ENCODE measurements around the gene EEF1G.
"Not testable (repeated sequence)": the region's sequence is repeated elsewhere in the genome, so short reads cannot be mapped to it uniquely, and the experiment has no call there.

Gene EEF1G

GRCh38 chr11:62577046-62577714 lies 3.5 kb upstream of the EEF1G start:
- no peak for DNase-seq (ENCODE audit: low read depth)

- no peak for DNase-seq (ENCODE audit: low read depth)
These were observed 2.1 kb upstream of the EEF1G start for GRCh38 chr11:62575837-62576236.

DNA sequence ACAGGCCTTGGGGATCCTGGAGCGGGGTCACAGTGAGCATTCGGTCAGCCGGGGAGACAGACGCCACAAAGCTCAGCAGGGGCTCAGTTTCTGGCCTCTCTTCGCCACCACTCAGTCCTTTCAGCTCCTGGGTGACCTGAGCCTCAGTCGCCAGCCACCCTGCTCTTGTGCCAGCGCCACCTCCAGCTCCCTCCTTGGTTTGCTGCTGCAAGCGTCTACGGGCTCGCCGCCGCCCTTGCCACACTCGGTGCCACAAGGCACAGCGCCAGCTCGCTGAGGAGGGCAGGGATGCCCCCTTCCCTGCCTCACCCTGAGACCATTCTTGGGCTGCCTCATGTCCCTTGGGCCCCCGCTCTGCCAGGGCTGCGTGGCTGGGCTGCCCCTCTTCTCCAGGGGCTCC lies 1.5 kb upstream of the EEF1G start:
- no peak for DNase-seq (ENCODE audit: low read depth)

GRCh38 chr11:62574363-62575071 lies 826 bp upstream of the EEF1G start:
- DNase-seq (ENCODE audit: low read depth) = no peak

GRCh38 chr11:62573006-62573591 lies 592 bp downstream of the EEF1G start:
- no peak for DNase-seq (ENCODE audit: low read depth)

- DNase-seq (ENCODE audit: low read depth) = no peak
These were observed 1.3 kb downstream of the EEF1G start for GRCh38 chr11:62572431-62572830.

DNA sequence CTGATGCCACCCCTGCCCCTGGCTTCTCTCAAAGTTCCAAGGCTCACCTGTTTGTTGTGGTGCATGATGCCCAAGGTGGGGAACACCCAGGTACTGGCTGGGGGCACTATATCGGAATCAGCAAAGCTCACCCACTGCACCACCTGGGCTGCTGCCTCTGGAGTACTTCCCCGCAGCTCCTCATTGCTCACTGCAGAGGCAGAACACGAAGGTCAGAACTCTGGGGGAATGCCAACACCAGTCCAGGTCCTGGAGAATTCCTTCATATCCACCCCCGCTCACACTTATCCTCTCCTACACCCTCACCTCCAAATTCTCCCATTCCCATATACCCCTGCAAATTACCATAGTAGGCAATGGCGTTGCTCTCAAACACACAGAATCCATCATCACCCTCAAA lies 2.2 kb downstream of the EEF1G start:
- DNase-seq (ENCODE audit: low read depth) = not testable (repeated sequence)

GRCh38 chr11:62570903-62571302 lies 2.8 kb downstream of the EEF1G start:
- DNase-seq (ENCODE audit: low read depth) = not testable (repeated sequence)

DNA sequence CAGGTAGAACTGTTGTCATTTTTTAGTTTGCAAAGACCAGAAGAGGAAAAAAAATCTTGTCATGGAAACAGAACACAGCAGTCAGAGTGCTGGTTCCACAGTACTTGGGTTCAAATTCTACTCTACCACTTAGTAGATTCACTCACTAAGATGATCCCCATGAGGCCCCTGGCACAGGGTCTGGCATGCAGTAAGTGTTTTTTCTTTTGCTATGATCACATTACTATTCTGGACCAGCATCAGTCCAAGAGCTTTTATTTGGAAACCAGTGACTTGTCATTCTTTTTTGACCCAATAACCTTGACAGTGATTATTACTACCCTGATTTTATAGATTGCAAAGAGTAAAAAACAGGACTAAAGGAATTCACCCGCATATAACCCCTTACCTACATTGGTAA lies 4.1 kb downstream of the EEF1G start:
- no peak for DNase-seq (ENCODE audit: low read depth)

DNA sequence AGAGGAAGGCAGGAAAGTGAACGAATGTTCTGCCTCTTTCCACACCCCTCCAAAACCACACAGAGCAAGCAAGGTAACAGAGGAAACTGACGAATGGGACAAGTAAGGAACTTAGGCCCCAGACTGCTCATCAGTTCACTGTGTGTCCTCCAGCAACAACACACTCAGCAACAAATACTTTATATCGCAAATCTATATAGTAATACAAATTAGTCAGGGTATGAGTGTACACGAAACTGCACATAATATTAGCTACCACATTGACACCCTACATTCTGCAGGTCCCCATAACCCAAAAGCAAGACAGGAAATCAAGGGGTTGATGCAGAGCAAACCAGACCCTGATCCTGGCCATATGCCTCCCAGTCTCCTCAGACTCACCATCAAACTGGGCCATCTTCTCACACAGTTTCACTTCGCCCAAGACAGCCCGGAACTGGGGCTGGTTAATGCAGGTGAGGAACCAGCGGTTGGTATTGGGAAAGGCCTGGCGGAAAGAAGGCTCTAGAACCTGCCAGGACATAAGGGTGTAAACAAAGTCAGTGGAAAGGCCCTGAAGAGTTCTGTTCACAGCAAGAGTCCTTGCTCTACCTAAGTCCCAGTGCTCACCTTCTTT lies 6.6 kb downstream of the EEF1G start:
- DNase-seq (ENCODE audit: low read depth) = no peak

GRCh38 chr11:62566247-62566646 lies 7.4 kb downstream of the EEF1G start:
- no peak for DNase-seq (ENCODE audit: low read depth)

GRCh38 chr11:62565100-62565802 lies 8.4 kb downstream of the EEF1G start:
- DNase-seq (ENCODE audit: low read depth) = no peak

GRCh38 chr11:62561677-62562230 lies 11.9 kb downstream of the EEF1G start:
- not testable (repeated sequence) for DNase-seq (ENCODE audit: low read depth)

GRCh38 chr11:62560566-62561103 lies 13.1 kb downstream of the EEF1G start:
- DNase-seq (ENCODE audit: low read depth) = peak; percentile 80

- not testable (repeated sequence) for DNase-seq (ENCODE audit: low read depth)
These were observed 14.1 kb downstream of the EEF1G start for GRCh38 chr11:62559626-62560025.

DNA sequence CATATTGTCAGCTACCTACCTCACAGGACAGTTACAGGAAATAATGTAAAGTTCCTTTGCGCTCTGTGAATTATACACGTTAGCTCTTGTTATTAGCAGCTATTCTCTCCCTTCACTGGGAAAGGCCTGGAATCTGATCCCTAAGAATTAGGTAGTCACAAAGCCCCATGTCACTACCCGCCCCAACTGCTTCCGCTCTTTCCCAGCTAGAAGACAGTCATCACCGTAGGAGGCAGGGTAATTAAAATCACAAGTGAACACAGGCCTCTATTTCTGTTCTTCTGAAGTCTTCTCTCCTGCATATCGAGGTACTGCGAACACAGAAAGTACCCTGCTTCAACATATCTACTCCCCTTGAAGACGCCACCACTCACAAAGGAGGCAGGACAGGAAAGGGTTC lies 14.5 kb downstream of the EEF1G start:
- DNase-seq (ENCODE audit: low read depth) = no peak

DNA sequence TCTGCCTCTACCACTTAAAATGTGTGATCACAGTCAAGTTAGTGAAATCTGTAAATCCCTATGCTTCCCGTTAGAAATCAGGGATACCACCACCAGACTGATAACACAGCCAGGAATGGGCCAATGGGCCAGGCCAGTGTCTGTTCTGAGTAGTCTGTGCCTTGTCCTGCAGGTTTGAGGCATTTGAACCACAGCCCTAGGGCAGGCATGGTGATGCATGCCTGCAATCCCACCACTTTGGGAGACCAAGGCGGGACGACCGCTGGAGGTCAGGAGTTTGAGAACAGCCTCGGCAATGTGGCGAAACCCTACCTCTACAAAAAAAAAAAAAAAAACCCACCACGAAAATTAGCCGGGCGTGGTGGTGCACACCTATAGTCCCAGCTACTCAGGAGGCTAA lies 15.0 kb downstream of the EEF1G start:
- DNase-seq (ENCODE audit: low read depth) = no peak

GRCh38 chr11:62556875-62557631 lies 16.6 kb downstream of the EEF1G start:
- DNase-seq (ENCODE audit: low read depth) = no peak

DNA sequence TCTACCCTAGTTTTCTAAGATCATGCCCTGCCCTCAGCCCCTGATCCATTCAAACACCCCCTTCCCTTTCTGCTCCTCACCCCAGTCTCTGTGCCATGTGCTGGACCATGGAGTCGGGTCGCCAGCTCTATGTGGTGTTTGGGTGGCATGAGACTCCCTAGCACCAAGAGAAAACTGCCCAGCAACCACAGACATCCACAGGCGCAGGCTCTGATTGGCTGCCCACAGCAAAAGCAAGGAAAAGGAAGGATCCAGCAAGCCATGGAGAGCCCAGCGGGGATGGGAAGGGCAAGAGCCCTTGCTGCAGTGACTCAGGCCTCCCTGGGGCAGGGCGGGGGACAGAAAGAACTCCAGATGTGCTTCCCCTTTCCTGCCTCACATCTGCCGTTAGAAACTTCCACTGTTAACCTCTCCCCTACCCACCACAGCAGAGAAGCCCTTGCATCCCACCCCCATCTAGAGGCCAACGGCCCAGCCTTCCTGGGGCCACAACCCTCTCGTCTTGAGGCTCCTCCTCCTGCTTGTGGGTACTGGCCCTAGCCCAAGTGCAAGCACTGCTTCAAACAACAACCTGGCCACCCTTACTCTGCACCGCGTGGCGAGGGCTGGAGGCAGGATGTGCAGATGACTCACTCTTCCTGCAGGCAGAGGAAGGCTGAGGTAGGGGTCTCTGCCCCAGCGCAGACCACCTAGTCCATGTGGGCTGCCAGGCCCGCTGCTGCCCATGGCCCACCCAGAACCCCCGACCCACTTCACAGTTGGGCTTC lies 17.4 kb downstream of the EEF1G start:
- peak; percentile 77 for DNase-seq (ENCODE audit: low read depth)

- DNase-seq (ENCODE audit: low read depth) = peak; percentile 69
These were observed 18.1 kb downstream of the EEF1G start for GRCh38 chr11:62555464-62556107.
